DMS53 treated with DMSO at 0.1 percent for 48 hours (cell line): Measurements from ENCODE around the gene MAMSTR.
"Not testable (repeated sequence)": the region's sequence is repeated elsewhere in the genome, so short reads cannot be mapped to it uniquely, and the experiment has no call there.

Source experiments
- DNase-seq: peaks from one replicate; lab custom pipeline; 2025; ENCODE audit not compliant: unreplicated experiment; lab: John Stamatoyannopoulos, UW

The MAMSTR gene

GRCh38 chr19:48719263-48720171 lies at the start of gene MAMSTR:
Gene MAMSTR (minus strand): TSS chr19:48719725. CDS start chr19:48719031, 694 bp downstream.
- no peak for DNase-seq

GRCh38 chr19:48768994-48769713 lies 49.6 kb upstream of the MAMSTR start:
- no peak for DNase-seq

GRCh38 chr19:48768171-48768753 lies 48.7 kb upstream of the MAMSTR start:
- DNase-seq, result not testable (repeated sequence)

GRCh38 chr19:48765816-48766215 lies 46.3 kb upstream of the MAMSTR start:
- DNase-seq, result not testable (repeated sequence)

GRCh38 chr19:48760504-48761205 lies 41.1 kb upstream of the MAMSTR start:
- DNase-seq, result no peak

GRCh38 chr19:48757741-48758144 lies 38.2 kb upstream of the MAMSTR start:
- no peak for DNase-seq

GRCh38 chr19:48757089-48757675 lies 37.7 kb upstream of the MAMSTR start:
- DNase-seq, result no peak

- no peak for DNase-seq
These were observed 37.2 kb upstream of the MAMSTR start for GRCh38 chr19:48756686-48757085.

GRCh38 chr19:48756212-48756611 lies 36.7 kb upstream of the MAMSTR start:
- DNase-seq, result no peak

- DNase-seq, result no peak
These were observed 36.3 kb upstream of the MAMSTR start for GRCh38 chr19:48755787-48756186.

GRCh38 chr19:48755084-48755641 lies 35.6 kb upstream of the MAMSTR start, which contains the start of gene FGF21:
Gene FGF21 (plus strand): TSS chr19:48755524. CDS start chr19:48756237, 713 bp downstream.
- peak; percentile 62 for DNase-seq

- DNase-seq, result peak; percentile 97
These were observed 33.2 kb upstream of the MAMSTR start, which contains the start of gene FUT1 for GRCh38 chr19:48752496-48753365. Gene FUT1 (minus strand): TSS chr19:48752641. CDS start chr19:48751281, 1,360 bp downstream.

- DNase-seq, result no peak
These were observed 32.4 kb upstream of the MAMSTR start for GRCh38 chr19:48751845-48752495.

GRCh38 chr19:48750771-48751504 lies 31.4 kb upstream of the MAMSTR start:
- DNase-seq, result no peak

- DNase-seq, result no peak
These were observed 30.8 kb upstream of the MAMSTR start for GRCh38 chr19:48750351-48750750.

- DNase-seq, result no peak
These were observed 30.2 kb upstream of the MAMSTR start for GRCh38 chr19:48749571-48750198.

- peak; percentile 49 for DNase-seq
These were observed 27.4 kb upstream of the MAMSTR start, which contains the start of gene IZUMO1 for GRCh38 chr19:48746738-48747575. Gene IZUMO1 (minus strand): TSS chr19:48746909. CDS start chr19:48745859, 1,050 bp downstream.
